CD4-positive, alpha-beta T cell treated with Interleukin-21 for 1 hour (primary cell): Measurements from ENCODE around the gene RRAS2.

Experiments used
- DNase-seq: peaks from one replicate; pipeline ENCODE4 v3.0.0-alpha.2; 2020

RRAS2 gene

DNA sequence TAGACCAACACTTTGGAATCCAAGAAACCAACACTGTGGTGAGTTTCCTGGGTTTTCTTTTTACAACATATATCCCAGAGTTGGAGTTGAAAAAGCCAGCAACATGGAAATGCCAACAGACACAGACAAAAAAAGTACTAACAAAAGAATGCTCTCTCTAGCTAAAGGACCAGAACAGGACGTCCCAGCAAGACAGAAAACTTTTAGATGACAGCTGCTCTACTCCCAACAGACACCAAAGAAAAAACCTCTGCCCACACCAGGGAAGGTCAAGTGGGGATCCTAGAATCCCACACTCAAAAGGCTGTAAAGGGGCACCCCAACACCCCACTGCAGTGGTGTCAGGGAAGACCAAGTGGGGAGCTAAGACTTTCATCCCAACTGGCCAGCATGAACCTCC is 23.3 kb downstream of the RRAS2 start:
- DNase-seq, result no peak

- DNase-seq, result no peak
Observed at GRCh38 chr11:14334893-14335292, 24.1 kb downstream of the RRAS2 start.

DNA sequence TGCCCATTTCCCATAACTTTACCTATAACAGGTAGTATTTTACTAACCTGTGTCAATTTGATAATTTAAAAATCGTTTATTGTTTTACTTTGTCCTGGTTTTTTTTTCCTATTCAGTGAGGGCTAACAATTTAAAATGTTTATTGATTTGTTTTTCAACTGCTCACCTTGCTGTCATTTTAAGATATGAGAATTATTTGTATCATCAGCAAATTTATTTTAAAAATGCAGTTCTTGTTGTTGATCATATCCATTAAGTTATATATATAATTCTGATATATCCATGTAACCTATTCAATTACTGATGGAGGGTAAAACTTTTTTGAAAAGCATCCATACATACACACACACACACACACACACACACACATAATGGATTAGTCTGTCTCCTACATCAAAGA is 24.8 kb downstream of the RRAS2 start:
- DNase-seq, result no peak

- DNase-seq, result no peak
Observed at GRCh38 chr11:14331476-14332136, 27.4 kb downstream of the RRAS2 start.

GRCh38 chr11:14330881-14331280 is 28.1 kb downstream of the RRAS2 start:
- DNase-seq, result no peak

- DNase-seq, result no peak
Observed at GRCh38 chr11:14329702-14330101, 29.3 kb downstream of the RRAS2 start.

GRCh38 chr11:14327116-14327515 is 31.9 kb downstream of the RRAS2 start:
- no peak for DNase-seq

GRCh38 chr11:14323118-14323676 is 35.8 kb downstream of the RRAS2 start:
- DNase-seq, result no peak

DNA sequence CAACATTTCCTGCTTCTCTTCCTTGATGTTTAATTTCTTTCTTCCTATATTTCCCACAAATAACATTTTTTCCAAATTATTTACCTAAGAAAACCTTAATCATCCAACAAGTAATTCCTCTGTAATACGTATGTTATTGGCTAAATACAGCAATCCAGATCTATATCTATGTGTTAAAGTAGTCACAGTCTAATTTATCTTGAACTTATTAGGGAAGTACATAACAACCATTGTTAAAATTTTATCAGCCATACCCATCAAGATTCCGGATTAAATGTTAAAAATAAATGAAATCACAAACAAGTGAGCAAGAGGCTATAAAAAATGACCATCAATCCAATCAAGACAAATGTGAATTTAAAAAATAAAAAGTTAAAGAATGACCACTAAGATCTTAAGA is 36.5 kb downstream of the RRAS2 start:
- no peak for DNase-seq

- peak; percentile 54 for DNase-seq
Observed at GRCh38 chr11:14320020-14320419, 39.0 kb downstream of the RRAS2 start.

DNA sequence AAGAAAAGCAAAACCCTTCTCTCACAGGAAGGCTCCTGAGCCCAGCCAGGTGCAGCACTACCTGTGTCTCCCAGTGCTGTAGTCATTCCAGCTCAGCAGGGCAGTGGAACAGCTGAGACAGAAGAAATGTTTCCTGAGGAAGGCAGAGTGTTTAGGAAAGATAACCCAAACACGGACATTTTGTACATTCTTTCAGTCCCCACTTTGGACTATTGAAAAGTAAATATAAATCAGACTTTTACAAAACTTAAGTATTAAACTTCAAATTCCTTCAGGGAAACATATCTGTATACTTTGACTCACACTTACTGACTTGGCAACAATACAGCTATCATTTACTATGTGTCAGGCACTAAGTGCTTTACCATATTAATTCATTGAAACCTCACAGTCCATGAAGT is 40.4 kb downstream of the RRAS2 start:
- no peak for DNase-seq

GRCh38 chr11:14317659-14318325 is 41.2 kb downstream of the RRAS2 start:
- DNase-seq, result no peak

- DNase-seq, result no peak
Observed at GRCh38 chr11:14315130-14315529, 43.9 kb downstream of the RRAS2 start.

DNA sequence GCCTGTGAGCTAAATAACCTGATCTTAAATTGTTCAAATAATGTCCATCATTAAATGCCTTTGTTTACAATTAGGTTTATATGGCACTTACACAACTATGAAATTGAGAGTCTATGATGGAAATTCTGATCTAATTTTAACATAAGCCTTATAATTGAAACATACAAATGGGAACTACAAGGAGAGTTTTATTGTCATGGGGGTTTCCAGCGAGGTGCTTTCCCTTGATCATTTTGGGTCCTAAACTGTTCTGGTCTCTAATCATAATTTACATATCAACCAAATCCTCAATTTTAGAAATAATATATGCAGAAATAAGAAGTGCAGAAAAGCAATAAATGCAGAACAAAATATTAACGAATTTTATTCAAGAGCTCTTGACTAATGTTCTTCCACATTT is 44.9 kb downstream of the RRAS2 start:
- no peak for DNase-seq

GRCh38 chr11:14312736-14313438 is 46.1 kb downstream of the RRAS2 start:
- no peak for DNase-seq

GRCh38 chr11:14310679-14311078 is 48.3 kb downstream of the RRAS2 start:
- no peak for DNase-seq

- no peak for DNase-seq
Observed at GRCh38 chr11:14309425-14310192, 49.4 kb downstream of the RRAS2 start.

GRCh38 chr11:14308897-14309387 is 50.0 kb downstream of the RRAS2 start:
- no peak for DNase-seq

GRCh38 chr11:14308114-14308896 is 50.7 kb downstream of the RRAS2 start:
- DNase-seq, result peak; percentile 45

- DNase-seq, result no peak
Observed at GRCh38 chr11:14306481-14306880, 52.5 kb downstream of the RRAS2 start.

- no peak for DNase-seq
Observed at GRCh38 chr11:14305649-14306048, 53.3 kb downstream of the RRAS2 start.

- no peak for DNase-seq
Observed at GRCh38 chr11:14304601-14305000, 54.4 kb downstream of the RRAS2 start.
